H1 (cell line): ENCODE measurements around the gene DAAM1. TPM values are rescaled to one million over a fixed set of nuclear protein-coding genes. Genes with fewer than 3 reads are reported as not detected.

Experiments used
- CTCF ChIA-PET: fragments of 300-600 bp; sonication (Branson Sonifier 250); formaldehyde crosslinking; loops from one replicate; lab custom pipeline; 2021; ENCODE audit not compliant: partially characterized antibody; lab: Charles Lee
- POLR2A ChIA-PET: fragments of 300-600 bp; sonication (Branson Sonifier 250); formaldehyde crosslinking; loops from one replicate; lab custom pipeline; 2021; ENCODE audit warnings: inconsistent platforms; ENCODE audit not compliant: partially characterized antibody; lab: Charles Lee
- DNase-seq, 2 experiments: peaks; one replicate each; pipeline versions ENCODE4 v3.0.0 to v3.0.0-alpha.2; 2010 to 2022; ENCODE audit warnings: low spot score in 2 of 2, low read depth in 1 of 2, mixed read lengths in 1 of 2
- FAIRE-seq: peaks from 2 replicates; lab custom pipeline; 2011; peaks lifted over from hg19 to GRCh38; lab: Jason Lieb, UNC
- H2AFZ ChIP-seq: 2 replicates; pipeline ENCODE4 v1.8.1; 2012; ENCODE audit warnings: low read length, inconsistent platforms
- H2AK5ac ChIP-seq: 2 replicates; pipeline ENCODE4 v1.6.1; 2013; ENCODE audit warnings: low read depth, low read length
- H2BK120ac ChIP-seq: replicated peaks from 2 replicates; pipeline ENCODE3; 2013; ENCODE audit warnings: low read depth, low read length, inconsistent platforms
- H2BK12ac ChIP-seq: 2 replicates; pipeline ENCODE4 v1.6.1; 2013; ENCODE audit warnings: low read depth, low read length
- H2BK15ac ChIP-seq: 2 replicates; pipeline ENCODE4 v1.6.1; 2013; ENCODE audit warnings: low read length
- H2BK20ac ChIP-seq: 2 replicates; pipeline ENCODE4 v1.6.1; 2013; ENCODE audit warnings: low read length
- H2BK5ac ChIP-seq: 2 replicates; pipeline ENCODE4 v1.6.1; 2013; ENCODE audit warnings: low read depth, low read length
- H3K14ac ChIP-seq: 2 replicates; pipeline ENCODE4 v1.6.1; 2013; ENCODE audit warnings: inconsistent platforms; ENCODE audit not compliant: insufficient read length
- H3K18ac ChIP-seq: 2 replicates; pipeline ENCODE4 v1.6.1; 2013; ENCODE audit warnings: low read length; ENCODE audit errors: extremely low read depth
- H3K23ac ChIP-seq: 2 replicates; pipeline ENCODE4 v1.6.1; 2013; ENCODE audit warnings: inconsistent platforms; ENCODE audit not compliant: insufficient read length
- H3K23me2 ChIP-seq: 2 replicates; pipeline ENCODE4 v1.6.1; 2013; ENCODE audit warnings: low read depth, low read length
- H3K27ac ChIP-seq: 2 replicates; pipeline ENCODE4 v1.6.1; 2011; ENCODE audit warnings: low read depth, low read length, inconsistent platforms
- H3K27me3 ChIP-seq, 4 experiments: replicated peaks in 1 of 4; 1 replicate in 1 of 4; 2 replicates in 3 of 4; pipeline versions ENCODE4 v1.6.1 to v1.8.1; 2011 to 2013; ENCODE audit warnings: low read length in 3 of 4, mild to moderate bottlenecking in 3 of 4, inconsistent platforms in 2 of 4, mixed read lengths in 2 of 4, moderate library complexity in 1 of 4; ENCODE audit not compliant: control insufficient read depth in 3 of 4, insufficient read depth in 3 of 4; ENCODE audit errors: extremely low read depth in 1 of 4
- H3K36me3 ChIP-seq, 4 experiments: 2 replicates each; pipeline versions ENCODE4 v1.6.1 to v1.8.1; 2011 to 2013; ENCODE audit warnings: mild to moderate bottlenecking in 4 of 4, low read length in 3 of 4, moderate library complexity in 2 of 4, control low read depth in 1 of 4, inconsistent platforms in 1 of 4; ENCODE audit not compliant: insufficient read depth in 4 of 4, control insufficient read depth in 2 of 4
- H3K4ac ChIP-seq: replicated peaks from 2 replicates; pipeline ENCODE3; 2013; ENCODE audit warnings: low read length, low read depth, mixed read lengths, inconsistent platforms; ENCODE audit not compliant: insufficient read length
- H3K4me1 ChIP-seq, 4 experiments: replicated peaks in 1 of 4; 1 replicate in 1 of 4; 2 replicates in 3 of 4; pipeline versions ENCODE4 v1.6.1 to v1.8.1; 2011 to 2013; ENCODE audit warnings: low read length in 3 of 4, inconsistent platforms in 2 of 4, mixed read lengths in 1 of 4; ENCODE audit not compliant: insufficient read depth in 4 of 4, control insufficient read depth in 3 of 4
- H3K4me2 ChIP-seq, 2 experiments: 2 replicates each; pipeline versions ENCODE4 v1.6.1 to v1.8.1; 2011 to 2013; ENCODE audit warnings: low read depth in 2 of 2, low read length in 2 of 2, control low read depth in 1 of 2, inconsistent platforms in 1 of 2, mild to moderate bottlenecking in 1 of 2; ENCODE audit not compliant: insufficient read depth in 1 of 2
- H3K4me3 ChIP-seq, 4 experiments: fragments of 200-600, 300-600 bp in 1 of 4; sonication (generic), shearing (Covaris generic), sonication (Bioruptor Twin) in 1 of 4; 2 replicates each; pipeline versions ENCODE4 v1.5.1 to v1.8.1; 2011 to 2016; ENCODE audit warnings: low read length in 4 of 4, low read depth in 3 of 4, control low read depth in 2 of 4, inconsistent platforms in 2 of 4, mild to moderate bottlenecking in 2 of 4, mixed read lengths in 1 of 4, moderate library complexity in 1 of 4; ENCODE audit not compliant: insufficient read depth in 2 of 4; ENCODE audit errors: extremely low read depth in 1 of 4
- H3K56ac ChIP-seq: replicated peaks from 2 replicates; pipeline ENCODE3; 2013; ENCODE audit warnings: low read depth, mild to moderate bottlenecking, mixed read lengths, low read length, inconsistent platforms; ENCODE audit not compliant: insufficient read length
- H3K79me1 ChIP-seq: 2 replicates; pipeline ENCODE4 v1.6.1; 2013; ENCODE audit warnings: low read depth, low read length, control low read depth
- H3K79me2 ChIP-seq, 2 experiments: 2 replicates each; pipeline versions ENCODE4 v1.6.1 to v1.8.1; 2012 to 2013; ENCODE audit warnings: low read length in 2 of 2, mild to moderate bottlenecking in 2 of 2, inconsistent platforms in 1 of 2; ENCODE audit not compliant: insufficient read depth in 2 of 2, control insufficient read depth in 1 of 2
- H3K9ac ChIP-seq, 4 experiments: replicated peaks in 1 of 4; 1 replicate in 1 of 4; 2 replicates in 3 of 4; pipeline versions ENCODE4 v1.6.1 to v1.8.1; 2011 to 2013; ENCODE audit warnings: low read depth in 3 of 4, low read length in 3 of 4, control low read depth in 2 of 4, mild to moderate bottlenecking in 2 of 4, moderate library complexity in 2 of 4, inconsistent platforms in 1 of 4; ENCODE audit errors: extremely low read depth in 1 of 4
- H3K9me3 ChIP-seq, 2 experiments: 2 replicates each; pipeline versions ENCODE4 v1.6.1 to v1.8.1; 2012 to 2013; ENCODE audit warnings: mild to moderate bottlenecking in 2 of 2, moderate library complexity in 2 of 2, control low read depth in 1 of 2, inconsistent platforms in 1 of 2, low read depth in 1 of 2, low read length in 1 of 2, mixed read lengths in 1 of 2; ENCODE audit not compliant: insufficient read depth in 2 of 2
- H4K20me1 ChIP-seq, 2 experiments: replicated peaks in 1 of 2; 2 replicates each; pipeline versions ENCODE3 to v1.8.1; 2011 to 2013; ENCODE audit warnings: inconsistent platforms in 2 of 2, low read length in 2 of 2, mild to moderate bottlenecking in 1 of 2; ENCODE audit not compliant: insufficient read depth in 2 of 2, control insufficient read depth in 1 of 2
- H4K5ac ChIP-seq: 2 replicates; pipeline ENCODE4 v1.6.1; 2013; ENCODE audit warnings: low read length, low read depth, mixed read lengths, inconsistent platforms; ENCODE audit not compliant: insufficient read length
- H4K8ac ChIP-seq: 2 replicates; pipeline ENCODE4 v1.8.0; 2013; ENCODE audit warnings: mild to moderate bottlenecking, moderate library complexity, low read length, inconsistent platforms; ENCODE audit not compliant: insufficient read depth; ENCODE audit errors: extremely low read depth
- H4K91ac ChIP-seq: replicated peaks from 2 replicates; pipeline ENCODE3; 2013; ENCODE audit warnings: low read length, mixed read lengths, inconsistent platforms; ENCODE audit not compliant: insufficient read length
- ASH2L ChIP-seq: fragments of 200-600, 300-600 bp; sonication (generic); IDR thresholded peaks from one replicate; pipeline ENCODE4 v1.7.1; 2017; ENCODE audit warnings: low read length
- CHD2 ChIP-seq: IDR thresholded peaks from 2 replicates; pipeline ENCODE4 v1.6.1; 2012; ENCODE audit warnings: low read length, improper control_type of control experiment
- KDM4A ChIP-seq: IDR thresholded peaks from one replicate; pipeline ENCODE4 v1.7.1; 2012; ENCODE audit warnings: low read depth, mild to moderate bottlenecking, moderate library complexity, low read length, inconsistent platforms; ENCODE audit not compliant: severe bottlenecking
- KDM5A ChIP-seq: fragments of 200-600 bp; IDR thresholded peaks from 2 replicates; pipeline ENCODE4 v1.7.1; 2012; ENCODE audit warnings: mild to moderate bottlenecking, low read length, inconsistent platforms, mixed read lengths
- POLR2AphosphoS5 ChIP-seq: IDR thresholded peaks from 2 replicates; pipeline ENCODE4 v1.6.1; 2011; ENCODE audit warnings: low read depth, low read length
- RNF2 ChIP-seq: fragments of 200-900, 300-1000 bp; sonication (generic); IDR thresholded peaks from 2 replicates; pipeline ENCODE4 v1.7.1; 2016; ENCODE audit warnings: borderline replicate concordance, low read depth, mild to moderate bottlenecking, antibody characterized with exemption, low read length; ENCODE audit not compliant: poor library complexity, severe bottlenecking; ENCODE audit errors: missing control alignments
- SRF ChIP-seq: IDR thresholded peaks from 2 replicates; pipeline ENCODE4 v1.6.1; 2011; ENCODE audit warnings: mild to moderate bottlenecking, low read depth, low read length, moderate library complexity
- TAF7 ChIP-seq: optimal IDR thresholded peaks from 2 replicates; pipeline ENCODE3; 2011; ENCODE audit warnings: low read depth, mild to moderate bottlenecking, inconsistent platforms, low read length, moderate library complexity, borderline replicate concordance
- WGBS, 2 experiments: shearing (Covaris generic) in 1 of 2; methylation state at CpG; one replicate each; pipeline versions ENCODE4 v1.1.6 to v1.1.7; 2013 to 2015; ENCODE audit warnings: low lambda C conversion rate in 2 of 2, mixed read lengths in 2 of 2, inconsistent platforms in 1 of 2, low coverage in 1 of 2, missing lambda C conversion rate in 1 of 2; ENCODE audit not compliant: insufficient replicate concordance in 2 of 2, insufficient coverage in 1 of 2, insufficient read length in 1 of 2; ENCODE audit errors: extremely low coverage in 1 of 2, missing lambda C conversion rate in 1 of 2; 5-methylcytosine and 5-hydroxymethylcytosine counted together
- polyA plus RNA-seq, 7 experiments: library from polyadenylated mRNA; depleted of rRNA in 3 of 7; stranded (reverse) in 5 of 7; unstranded in 2 of 7; fragments of >200 nt in 5 of 7; fragments of 200-250 nt in 2 of 7; gene quantifications; 1 replicate in 5 of 7; 2 replicates in 1 of 7; 4 replicates in 1 of 7; pipeline versions ENCODE4 v1.2.1 to v1.2.3, GENCODE V29; 2011 to 2013; ENCODE audit warnings: missing spikeins in 2 of 7, mixed read lengths in 2 of 7
- total RNA-seq: library from RNA; stranded (reverse); fragmentation: NEBNext Ultra II Directional; extraction: Animal tissue kit (Norgen Biotek cat#: 25700); gene quantifications from 2 replicates; pipeline ENCODE4 v1.2.1, GENCODE V29; 2021
- TF ChIP-seq, protein P1 (sequence below): IDR thresholded peaks from 2 replicates; pipeline ENCODE4 v1.6.1; 2012; ENCODE audit warnings: low read length, inconsistent platforms
- TF ChIP-seq, protein P2 (sequence below): IDR thresholded peaks from 2 replicates; pipeline ENCODE4 v1.6.1; 2012; ENCODE audit warnings: inconsistent platforms
- TF ChIP-seq, protein P3 (sequence below): IDR thresholded peaks from 2 replicates; pipeline ENCODE4 v1.6.1; 2011; ENCODE audit warnings: low read depth, mild to moderate bottlenecking, low read length; ENCODE audit not compliant: insufficient read depth

DAAM1 gene
- total and polyA plus RNA-seq, 2 of the 8 experiments (the other 6 are each of a cell fraction or from before 2014, with no cell fraction given), result 5.0 to 44.9 TPM

DNA sequence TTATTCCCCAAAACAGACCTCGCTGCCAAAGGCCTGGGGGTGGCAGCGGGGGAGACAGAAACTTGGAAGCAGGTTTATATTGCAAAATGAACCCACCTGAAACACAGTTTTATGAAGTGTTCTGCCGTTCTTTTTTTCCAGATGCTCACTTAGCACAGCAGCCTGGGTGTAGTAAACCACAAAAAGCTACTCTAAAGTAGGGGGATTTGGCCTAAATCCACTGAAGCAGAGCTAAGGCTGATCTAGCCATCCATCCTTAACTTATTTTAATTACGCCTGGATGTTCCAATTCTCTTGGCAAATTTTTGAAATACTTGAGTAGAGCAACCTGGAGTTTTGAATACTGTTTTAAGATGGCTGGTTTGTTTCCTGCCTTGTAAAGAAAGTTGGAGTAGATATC lies 155.5 kb downstream of the DAAM1 start:
- Histone ChIP-seq H3K9me3 (no peaks in the 10 kb centered on the region), H3K18ac (no peak overlapping the region), H2AK5ac (no peak overlapping the region), H3K27ac (no peak overlapping the region), H3K27me3 (no peaks in the 10 kb centered on the region), H2BK15ac (no peak overlapping the region), H3K4me1 (peaks cover 0 to 10% (median 4%) of the 10 kb centered on the region in 4 experiments; a peak in 4 of 7 replicates), H3K56ac (no peak overlapping the region), H2BK20ac (no peak overlapping the region), H2BK12ac (no peak overlapping the region), H4K91ac (no peak overlapping the region), H2AFZ (no peak overlapping the region), H3K4ac (no peak overlapping the region), H3K23ac (no peak overlapping the region), H3K14ac (no peak overlapping the region), H3K4me2 (peak overlapping the region in 1 of 2 experiments; percentile 20; a peak in 1 of 4 replicates), H3K23me2 (no peaks in the 10 kb centered on the region), H2BK5ac (no peak overlapping the region), H3K9ac (no peak overlapping the region; a peak in 2 of 7 replicates), H3K79me2 (no peaks in the 10 kb centered on the region), H3K36me3 (peaks cover 0 to 3% (median 3%) of the 10 kb centered on the region in 4 experiments; a peak in 4 of 8 replicates), H4K8ac (no peak overlapping the region), H3K4me3 (no peak overlapping the region), H4K5ac (no peak overlapping the region), H4K20me1 (peaks cover 0 to 1% of the 10 kb centered on the region in 2 experiments), H3K79me1 (no peaks in the 10 kb centered on the region), H2BK120ac (no peak overlapping the region)
- ChIA-PET POLR2A (no interaction called here), CTCF (interaction anchor here (0.6 to 2.0 kb wide), 4 partner anchors 9 to 529 kb away, joined by 3 to 5 read pairs (median 3); no protein-coding TSS in a partner anchor)
- FAIRE-seq (no peak), DNase-seq (no peak)
- 92% methylated on average over 4 of the region's 4 CpGs; no CpG with 5 or more reads in 1 of the 2 experiments for WGBS, 2 experiments
- no peak for TF ChIP-seq TAF7
- no peak for TF ChIP-seq SRF
- TF ChIP-seq KDM5A, result no peak
- TF ChIP-seq, protein P1, sequence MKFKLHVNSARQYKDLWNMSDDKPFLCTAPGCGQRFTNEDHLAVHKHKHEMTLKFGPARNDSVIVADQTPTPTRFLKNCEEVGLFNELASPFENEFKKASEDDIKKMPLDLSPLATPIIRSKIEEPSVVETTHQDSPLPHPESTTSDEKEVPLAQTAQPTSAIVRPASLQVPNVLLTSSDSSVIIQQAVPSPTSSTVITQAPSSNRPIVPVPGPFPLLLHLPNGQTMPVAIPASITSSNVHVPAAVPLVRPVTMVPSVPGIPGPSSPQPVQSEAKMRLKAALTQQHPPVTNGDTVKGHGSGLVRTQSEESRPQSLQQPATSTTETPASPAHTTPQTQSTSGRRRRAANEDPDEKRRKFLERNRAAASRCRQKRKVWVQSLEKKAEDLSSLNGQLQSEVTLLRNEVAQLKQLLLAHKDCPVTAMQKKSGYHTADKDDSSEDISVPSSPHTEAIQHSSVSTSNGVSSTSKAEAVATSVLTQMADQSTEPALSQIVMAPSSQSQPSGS, result no peak
- TF ChIP-seq, protein P2, sequence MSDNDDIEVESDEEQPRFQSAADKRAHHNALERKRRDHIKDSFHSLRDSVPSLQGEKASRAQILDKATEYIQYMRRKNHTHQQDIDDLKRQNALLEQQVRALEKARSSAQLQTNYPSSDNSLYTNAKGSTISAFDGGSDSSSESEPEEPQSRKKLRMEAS, result no peak
- TF ChIP-seq ASH2L, result no peak
- TF ChIP-seq CHD2, result no peak
- no peak for TF ChIP-seq RNF2
- no peak for TF ChIP-seq KDM4A
- TF ChIP-seq POLR2AphosphoS5, result no peak
- TF ChIP-seq, protein P3, sequence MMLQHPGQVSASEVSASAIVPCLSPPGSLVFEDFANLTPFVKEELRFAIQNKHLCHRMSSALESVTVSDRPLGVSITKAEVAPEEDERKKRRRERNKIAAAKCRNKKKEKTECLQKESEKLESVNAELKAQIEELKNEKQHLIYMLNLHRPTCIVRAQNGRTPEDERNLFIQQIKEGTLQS, result no peak
